ENCODE data around the gene CCDC57.

The CCDC57 gene

GRCh38 chr17:82114447-82114846 lies 98.2 kb downstream of the CCDC57 start:
- no peak overlapping the region for H3K9ac ChIP-seq (ENCODE audit: low read depth, low read length)
- H3K9me3 ChIP-seq (ENCODE audit: control insufficient read depth, insufficient read depth, low read length): no peaks in the 10 kb centered on the region
- H3K27me3 ChIP-seq (ENCODE audit: control insufficient read depth, insufficient read depth, low read length): no peaks in the 10 kb centered on the region
- no peak overlapping the region for H3K4me3 ChIP-seq (ENCODE audit: low read depth, low read length)
- no peaks in the 10 kb centered on the region for H3K36me3 ChIP-seq (ENCODE audit: control insufficient read depth, insufficient read depth, low read length)
- peaks cover 2% of the 10 kb centered on the region for H3K4me1 ChIP-seq (ENCODE audit: control insufficient read depth, insufficient read depth, low read length)

DNA sequence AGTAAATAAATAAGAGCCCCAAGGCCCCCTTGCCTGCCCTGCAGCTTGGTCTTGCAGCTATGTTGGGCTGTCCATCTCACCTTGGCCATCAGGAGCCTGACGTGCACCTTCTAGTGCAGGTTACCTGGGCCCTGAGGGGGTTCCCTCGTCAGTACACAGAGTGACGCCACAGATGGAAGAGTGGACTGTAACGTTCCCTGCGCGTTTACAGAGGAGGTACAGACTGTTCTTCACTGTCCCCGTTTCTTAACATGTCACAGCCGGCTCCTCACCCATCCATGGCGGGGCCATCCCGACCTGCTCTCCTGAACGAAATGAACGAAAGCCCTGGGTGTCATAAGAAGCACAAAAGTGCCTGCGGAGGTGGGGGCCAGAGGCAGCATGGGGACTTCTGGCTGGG lies 98.7 kb downstream of the CCDC57 start:
- no peak overlapping the region for H3K9ac ChIP-seq (ENCODE audit: low read depth, low read length)

GRCh38 chr17:82113422-82113821 lies 99.2 kb downstream of the CCDC57 start:
- no peaks in the 10 kb centered on the region for H3K27me3 ChIP-seq (ENCODE audit: control insufficient read depth, insufficient read depth, low read length)
- H3K36me3 ChIP-seq (ENCODE audit: control insufficient read depth, insufficient read depth, low read length): no peaks in the 10 kb centered on the region
- H3K9ac ChIP-seq (ENCODE audit: low read depth, low read length): no peak overlapping the region
- no peaks in the 10 kb centered on the region for H3K4me1 ChIP-seq (ENCODE audit: control insufficient read depth, insufficient read depth, low read length)
- H3K4me3 ChIP-seq (ENCODE audit: low read depth, low read length): no peak overlapping the region
- no peaks in the 10 kb centered on the region for H3K9me3 ChIP-seq (ENCODE audit: control insufficient read depth, insufficient read depth, low read length)

More for the DNA sequence above, 98.7 kb downstream of the CCDC57 start:
- Histone ChIP-seq H3K9me3 (ENCODE audit: control insufficient read depth, insufficient read depth, low read length) (no peaks in the 10 kb centered on the region), H3K36me3 (ENCODE audit: control insufficient read depth, insufficient read depth, low read length) (no peaks in the 10 kb centered on the region), H3K27me3 (ENCODE audit: control insufficient read depth, insufficient read depth, low read length) (no peaks in the 10 kb centered on the region), H3K4me3 (ENCODE audit: low read depth, low read length) (no peak overlapping the region), H3K4me1 (ENCODE audit: control insufficient read depth, insufficient read depth, low read length) (peaks cover 2% of the 10 kb centered on the region)

GRCh38 chr17:82112914-82113311 lies 99.7 kb downstream of the CCDC57 start:
- Histone ChIP-seq H3K4me3 (ENCODE audit: low read depth, low read length) (no peak overlapping the region), H3K9me3 (ENCODE audit: control insufficient read depth, insufficient read depth, low read length) (no peaks in the 10 kb centered on the region), H3K9ac (ENCODE audit: low read depth, low read length) (no peak overlapping the region), H3K36me3 (ENCODE audit: control insufficient read depth, insufficient read depth, low read length) (no peaks in the 10 kb centered on the region), H3K27me3 (ENCODE audit: control insufficient read depth, insufficient read depth, low read length) (no peaks in the 10 kb centered on the region), H3K4me1 (ENCODE audit: control insufficient read depth, insufficient read depth, low read length) (no peaks in the 10 kb centered on the region)

- no peaks in the 10 kb centered on the region for H3K36me3 ChIP-seq (ENCODE audit: control insufficient read depth, insufficient read depth, low read length)
- H3K9ac ChIP-seq (ENCODE audit: low read depth, low read length): no peak overlapping the region
- H3K9me3 ChIP-seq (ENCODE audit: control insufficient read depth, insufficient read depth, low read length): no peaks in the 10 kb centered on the region
- no peaks in the 10 kb centered on the region for H3K4me1 ChIP-seq (ENCODE audit: control insufficient read depth, insufficient read depth, low read length)
- H3K4me3 ChIP-seq (ENCODE audit: low read depth, low read length): no peak overlapping the region
- H3K27me3 ChIP-seq (ENCODE audit: control insufficient read depth, insufficient read depth, low read length): no peaks in the 10 kb centered on the region
Measured at GRCh38 chr17:82112181-82112913, 100.3 kb downstream of the CCDC57 start.

GRCh38 chr17:82110298-82110697 lies 102.3 kb downstream of the CCDC57 start:
- Histone ChIP-seq H3K9me3 (ENCODE audit: control insufficient read depth, insufficient read depth, low read length) (no peaks in the 10 kb centered on the region), H3K36me3 (ENCODE audit: control insufficient read depth, insufficient read depth, low read length) (no peaks in the 10 kb centered on the region), H3K9ac (ENCODE audit: low read depth, low read length) (no peak overlapping the region), H3K4me3 (ENCODE audit: low read depth, low read length) (no peak overlapping the region), H3K4me1 (ENCODE audit: control insufficient read depth, insufficient read depth, low read length) (peaks cover 4% of the 10 kb centered on the region), H3K27me3 (ENCODE audit: control insufficient read depth, insufficient read depth, low read length) (no peaks in the 10 kb centered on the region)

DNA sequence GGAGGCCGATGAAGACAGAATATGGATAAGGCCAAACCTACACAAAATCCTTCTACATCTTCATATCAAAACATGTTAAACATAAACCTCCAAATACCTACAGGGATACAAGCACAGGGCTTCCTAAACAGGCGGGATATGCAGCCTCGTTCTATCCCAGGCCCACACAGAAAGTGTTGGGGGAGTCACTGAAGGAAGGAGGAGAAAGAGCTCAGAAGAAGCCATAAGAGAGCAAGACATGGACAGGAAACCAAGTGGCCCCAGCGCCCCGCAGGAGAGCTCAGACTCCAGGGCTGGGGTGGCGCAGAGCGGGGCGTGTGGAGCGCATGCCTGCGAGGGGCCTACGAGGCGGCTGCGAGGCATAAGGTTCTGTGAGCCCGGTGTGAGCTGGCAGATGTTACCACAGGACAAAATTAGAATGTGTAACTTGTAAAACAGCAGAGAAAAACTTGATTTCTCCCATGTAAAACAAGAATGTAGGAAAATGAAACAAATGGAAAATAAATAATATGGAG lies 103.6 kb downstream of the CCDC57 start:
- Histone ChIP-seq H3K27me3 (ENCODE audit: control insufficient read depth, insufficient read depth, low read length) (no peaks in the 10 kb centered on the region), H3K4me3 (ENCODE audit: low read depth, low read length) (no peak overlapping the region), H3K36me3 (ENCODE audit: control insufficient read depth, insufficient read depth, low read length) (no peaks in the 10 kb centered on the region), H3K4me1 (ENCODE audit: control insufficient read depth, insufficient read depth, low read length) (peaks cover 4% of the 10 kb centered on the region), H3K9me3 (ENCODE audit: control insufficient read depth, insufficient read depth, low read length) (no peaks in the 10 kb centered on the region), H3K9ac (ENCODE audit: low read depth, low read length) (no peak overlapping the region)

DNA sequence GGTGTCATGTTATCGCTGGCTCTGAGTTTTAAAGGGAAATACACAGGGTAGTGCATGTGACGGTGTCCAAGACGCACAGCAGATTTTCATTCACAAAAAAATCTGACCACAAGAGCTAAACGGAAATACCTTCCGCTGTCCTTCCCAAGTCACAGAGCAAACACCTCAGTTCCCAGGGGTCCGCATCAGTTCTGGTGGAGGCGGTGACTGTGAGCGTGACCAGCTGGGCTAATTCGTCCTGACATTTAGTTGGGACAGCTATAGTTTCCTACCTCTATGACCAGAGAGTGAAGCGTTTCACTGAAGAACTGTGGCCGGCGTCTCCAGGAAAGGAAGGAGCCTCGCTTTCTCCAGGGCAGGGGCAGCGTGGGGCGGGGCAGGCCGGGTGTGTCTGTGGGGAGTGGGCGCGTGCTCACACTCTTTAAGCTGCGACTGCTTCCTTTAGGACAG lies 104.1 kb downstream of the CCDC57 start:
- Histone ChIP-seq H3K9me3 (ENCODE audit: control insufficient read depth, insufficient read depth, low read length) (no peaks in the 10 kb centered on the region), H3K4me3 (ENCODE audit: low read depth, low read length) (no peak overlapping the region), H3K27me3 (ENCODE audit: control insufficient read depth, insufficient read depth, low read length) (no peaks in the 10 kb centered on the region), H3K4me1 (ENCODE audit: control insufficient read depth, insufficient read depth, low read length) (peaks cover 5% of the 10 kb centered on the region), H3K9ac (ENCODE audit: low read depth, low read length) (no peak overlapping the region), H3K36me3 (ENCODE audit: control insufficient read depth, insufficient read depth, low read length) (no peaks in the 10 kb centered on the region)

- H3K9ac ChIP-seq (ENCODE audit: low read depth, low read length): no peak overlapping the region
- H3K36me3 ChIP-seq (ENCODE audit: control insufficient read depth, insufficient read depth, low read length): no peaks in the 10 kb centered on the region
- H3K4me1 ChIP-seq (ENCODE audit: control insufficient read depth, insufficient read depth, low read length): peaks cover 6% of the 10 kb centered on the region
- no peaks in the 10 kb centered on the region for H3K27me3 ChIP-seq (ENCODE audit: control insufficient read depth, insufficient read depth, low read length)
- H3K9me3 ChIP-seq (ENCODE audit: control insufficient read depth, insufficient read depth, low read length): no peaks in the 10 kb centered on the region
- no peak overlapping the region for H3K4me3 ChIP-seq (ENCODE audit: low read depth, low read length)
Measured at GRCh38 chr17:82108038-82108437, 104.6 kb downstream of the CCDC57 start.

DNA sequence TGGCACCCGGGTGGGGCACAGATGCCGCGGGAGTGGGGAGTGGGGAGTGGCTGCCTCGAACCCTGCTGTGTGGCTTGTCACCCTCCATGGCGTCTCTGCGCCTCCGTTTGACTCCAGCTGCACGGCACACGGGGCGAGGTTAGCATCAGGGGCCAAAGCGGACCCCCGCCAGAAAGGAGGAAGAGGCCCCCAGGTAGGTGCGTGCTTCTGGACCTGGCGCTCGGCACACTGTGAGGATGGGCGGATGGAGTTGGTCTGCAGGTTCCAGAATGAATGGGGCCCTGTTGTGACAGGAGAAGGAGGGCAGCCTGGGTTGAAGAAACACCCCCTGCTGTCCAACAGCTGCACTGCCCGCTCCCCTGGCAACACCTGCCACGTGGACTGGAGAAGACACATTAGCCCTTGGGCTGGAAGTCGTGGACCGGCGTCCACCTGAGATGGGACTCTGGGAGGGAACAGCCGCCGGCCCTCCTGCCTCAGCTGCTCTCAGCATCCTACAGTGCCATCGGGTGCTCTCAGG lies 105.2 kb downstream of the CCDC57 start:
- Histone ChIP-seq H3K9ac (ENCODE audit: low read depth, low read length) (no peak overlapping the region), H3K36me3 (ENCODE audit: control insufficient read depth, insufficient read depth, low read length) (no peaks in the 10 kb centered on the region), H3K27me3 (ENCODE audit: control insufficient read depth, insufficient read depth, low read length) (no peaks in the 10 kb centered on the region), H3K4me3 (ENCODE audit: low read depth, low read length) (no peak overlapping the region), H3K9me3 (ENCODE audit: control insufficient read depth, insufficient read depth, low read length) (no peaks in the 10 kb centered on the region), H3K4me1 (ENCODE audit: control insufficient read depth, insufficient read depth, low read length) (peaks cover 6% of the 10 kb centered on the region)

- Histone ChIP-seq H3K9me3 (ENCODE audit: control insufficient read depth, insufficient read depth, low read length) (no peaks in the 10 kb centered on the region), H3K4me3 (ENCODE audit: low read depth, low read length) (no peak overlapping the region), H3K27me3 (ENCODE audit: control insufficient read depth, insufficient read depth, low read length) (no peaks in the 10 kb centered on the region), H3K36me3 (ENCODE audit: control insufficient read depth, insufficient read depth, low read length) (no peaks in the 10 kb centered on the region), H3K4me1 (ENCODE audit: control insufficient read depth, insufficient read depth, low read length) (peaks cover 6% of the 10 kb centered on the region), H3K9ac (ENCODE audit: low read depth, low read length) (no peak overlapping the region)
Measured at GRCh38 chr17:82106688-82107305, 105.8 kb downstream of the CCDC57 start.
